Tibial artery (tissue), 4 donors: ENCODE measurements around the gene TGFA.

Experiments
- DNase-seq, 2 donors: peaks; one replicate each; pipeline ENCODE4 v3.0.0-alpha.2; 2019
- H3K27ac ChIP-seq, 2 donors: fragments of 200-600 bp; sonication (generic) in 1 of 2; 1 replicate in 1 of 2; 2 replicates in 1 of 2; pipeline ENCODE4 v1.5.1; 2018 to 2019; ENCODE audit warnings: mild to moderate bottlenecking in 1 of 2
- H3K27me3 ChIP-seq, 2 donors: fragments of 200-600 bp; sonication (generic) in 1 of 2; one replicate each; pipeline versions ENCODE4 v1.5.1 to v1.6.0; 2016 to 2019
- H3K36me3 ChIP-seq, 3 donors: fragments of 200-600 bp; sonication (generic) in 2 of 3; one replicate each; pipeline ENCODE4 v1.5.1; 2016 to 2019; ENCODE audit warnings: mild to moderate bottlenecking in 2 of 3
- H3K4me1 ChIP-seq, 4 donors: fragments of 200-600 bp; sonication (generic) in 2 of 4; 1 replicate in 3 of 4; 2 replicates in 1 of 4; pipeline ENCODE4 v1.5.1; 2016 to 2019
- H3K4me3 ChIP-seq, 2 donors: fragments of 200-600 bp; sonication (generic) in 1 of 2; 1 replicate in 1 of 2; 2 replicates in 1 of 2; pipeline ENCODE4 v1.5.1; 2018 to 2019; ENCODE audit warnings: mild to moderate bottlenecking in 2 of 2
- H3K9me3 ChIP-seq, 3 donors: fragments of 200-600 bp; sonication (generic) in 1 of 3; one replicate each; pipeline ENCODE4 v1.5.1; 2016 to 2019
- intact Hi-C: fragments of 100-400 bp; cut with DNase I; formaldehyde crosslinking; loops from one replicate; pipeline ENCODE4 v1.15.0; 2023; ENCODE audit warnings: low total_unique reads
- TF ChIP-seq, protein P1 (sequence below), 2 experiments: fragments of 200-600 bp in 1 of 2; fragments of 450-650 bp in 1 of 2; IDR thresholded peaks; one replicate each; pipeline ENCODE4 v1.5.1; 2017 to 2019; ENCODE audit warnings: antibody characterized with exemption in 2 of 2, mild to moderate bottlenecking in 1 of 2, moderate library complexity in 1 of 2

The TGFA gene

DNA sequence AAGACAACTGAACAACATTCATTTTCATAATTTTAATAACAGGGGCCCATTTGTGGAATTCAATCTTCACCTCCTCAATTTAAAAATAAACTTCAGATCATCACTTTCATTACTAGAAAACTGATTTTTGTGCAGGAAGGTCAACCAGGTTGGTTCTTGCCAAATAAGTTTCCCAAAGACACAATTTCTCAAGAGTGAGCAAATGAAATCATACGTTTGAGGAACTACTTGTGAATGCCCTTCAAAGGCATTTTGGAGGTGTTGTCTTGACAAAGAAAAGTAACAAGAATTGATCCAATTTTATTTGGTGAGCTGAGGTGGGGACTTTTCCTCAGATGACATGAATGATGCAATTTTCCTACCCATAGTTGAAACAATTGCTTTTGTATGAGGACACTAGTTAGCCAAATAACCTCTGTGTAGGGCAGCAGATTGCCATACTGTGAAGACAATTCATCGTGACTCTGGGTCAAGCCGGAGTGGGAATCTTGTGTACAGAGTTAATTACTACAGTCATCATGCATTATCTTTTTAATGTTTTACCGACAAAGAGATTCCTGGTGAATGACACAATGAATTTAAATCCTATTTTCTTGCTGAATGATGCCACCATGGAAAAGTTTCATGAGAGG is 121.8 kb downstream of the TGFA start:
- Histone ChIP-seq H3K36me3 (no peaks in the 10 kb centered on the region), H3K4me3 (no peak overlapping the region), H3K27ac (no peak overlapping the region), H3K4me1 (no peaks in the 10 kb centered on the region), H3K9me3 (no peaks in the 10 kb centered on the region), H3K27me3 (no peaks in the 10 kb centered on the region)
- intact Hi-C loops = no loop called here
- TF ChIP-seq, protein P1, sequence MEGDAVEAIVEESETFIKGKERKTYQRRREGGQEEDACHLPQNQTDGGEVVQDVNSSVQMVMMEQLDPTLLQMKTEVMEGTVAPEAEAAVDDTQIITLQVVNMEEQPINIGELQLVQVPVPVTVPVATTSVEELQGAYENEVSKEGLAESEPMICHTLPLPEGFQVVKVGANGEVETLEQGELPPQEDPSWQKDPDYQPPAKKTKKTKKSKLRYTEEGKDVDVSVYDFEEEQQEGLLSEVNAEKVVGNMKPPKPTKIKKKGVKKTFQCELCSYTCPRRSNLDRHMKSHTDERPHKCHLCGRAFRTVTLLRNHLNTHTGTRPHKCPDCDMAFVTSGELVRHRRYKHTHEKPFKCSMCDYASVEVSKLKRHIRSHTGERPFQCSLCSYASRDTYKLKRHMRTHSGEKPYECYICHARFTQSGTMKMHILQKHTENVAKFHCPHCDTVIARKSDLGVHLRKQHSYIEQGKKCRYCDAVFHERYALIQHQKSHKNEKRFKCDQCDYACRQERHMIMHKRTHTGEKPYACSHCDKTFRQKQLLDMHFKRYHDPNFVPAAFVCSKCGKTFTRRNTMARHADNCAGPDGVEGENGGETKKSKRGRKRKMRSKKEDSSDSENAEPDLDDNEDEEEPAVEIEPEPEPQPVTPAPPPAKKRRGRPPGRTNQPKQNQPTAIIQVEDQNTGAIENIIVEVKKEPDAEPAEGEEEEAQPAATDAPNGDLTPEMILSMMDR (IDR thresholded peaks at IDR 0.05) = no peak
- DNase-seq = no peak

DNA sequence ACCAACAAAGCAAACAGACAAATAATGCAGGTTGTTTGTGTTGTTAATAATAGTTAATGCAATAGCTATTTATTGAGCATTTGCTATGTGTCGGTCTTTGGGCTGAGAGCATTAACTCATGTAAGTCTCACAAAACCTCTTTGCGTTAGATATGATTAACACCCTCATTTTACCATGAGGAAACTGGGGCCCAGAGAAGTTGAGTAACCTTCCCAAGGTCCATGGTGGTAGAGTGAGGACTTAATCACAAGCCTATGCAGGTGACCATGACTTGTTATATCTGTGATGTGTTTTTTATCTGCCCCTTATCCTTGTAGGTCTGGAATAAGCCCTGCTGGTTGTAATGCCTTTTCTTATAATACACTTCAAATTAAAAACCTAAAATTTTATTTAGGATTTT is 127.3 kb downstream of the TGFA start:
- Histone ChIP-seq H3K4me3 (no peak overlapping the region), H3K9me3 (no peaks in the 10 kb centered on the region), H3K27me3 (no peaks in the 10 kb centered on the region), H3K27ac (no peak overlapping the region), H3K36me3 (no peaks in the 10 kb centered on the region), H3K4me1 (no peaks in the 10 kb centered on the region)
- no peak for DNase-seq
- intact Hi-C loops = no loop called here
- TF ChIP-seq, protein P1 (IDR thresholded peaks at IDR 0.05) = no peak

DNA sequence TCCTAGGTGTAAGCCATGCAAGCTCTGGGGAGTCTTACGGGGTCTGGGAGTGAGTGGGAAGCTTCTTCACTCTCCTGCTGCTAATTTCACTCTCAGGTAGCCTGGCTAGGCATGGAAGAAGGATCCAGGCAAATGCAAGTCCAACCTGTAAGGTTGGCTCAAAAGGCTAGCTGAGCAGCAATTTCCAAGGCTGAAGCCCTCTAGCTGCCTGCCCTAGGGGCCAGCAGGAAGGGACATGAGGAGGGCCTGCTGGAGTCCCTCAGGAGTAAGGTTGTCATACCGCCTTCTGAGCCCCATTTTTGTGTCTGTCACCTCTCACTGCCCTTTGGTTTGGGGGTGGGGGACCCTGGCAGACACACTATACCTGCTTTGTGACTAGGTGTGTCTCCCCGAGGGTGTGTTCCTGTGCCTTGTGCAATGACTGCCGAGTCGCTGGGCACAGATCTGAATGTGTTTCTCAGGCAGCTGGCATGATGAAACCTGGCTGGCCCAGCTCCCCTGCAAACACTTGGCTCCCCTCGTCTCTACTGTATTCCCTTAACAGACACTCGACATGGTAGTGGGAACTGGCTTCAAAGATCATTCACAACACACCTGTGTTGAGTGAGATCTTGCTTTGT is 127.8 kb downstream of the TGFA start:
- DNase-seq = no peak

DNA sequence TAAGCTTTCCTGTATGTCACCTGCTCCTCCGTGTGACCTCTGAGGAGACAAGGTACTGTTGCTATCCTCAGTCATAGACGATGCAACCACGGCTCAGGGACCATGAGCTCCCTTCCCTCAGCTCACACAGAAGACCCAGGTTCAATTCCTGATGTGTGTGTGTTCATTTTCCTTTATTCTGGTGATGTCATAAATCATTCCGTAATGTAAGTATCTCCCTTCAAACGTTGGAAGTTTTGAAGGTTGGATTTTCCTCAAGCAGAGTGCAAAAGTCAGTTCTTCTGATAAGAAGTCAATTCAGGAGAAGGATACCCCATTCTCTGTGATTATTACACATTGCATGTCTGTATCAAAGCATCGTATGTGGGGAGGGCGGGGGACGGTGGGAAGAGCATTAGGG is 132.9 kb downstream of the TGFA start:
- Histone ChIP-seq H3K27ac (no peak overlapping the region), H3K36me3 (no peaks in the 10 kb centered on the region), H3K4me3 (no peak overlapping the region), H3K4me1 (no peaks in the 10 kb centered on the region), H3K27me3 (peaks cover 0 to 8% of the 10 kb centered on the region in 2 donors), H3K9me3 (no peaks in the 10 kb centered on the region)
- intact Hi-C loops = no loop called here
- no peak for DNase-seq
- TF ChIP-seq, protein P1 (IDR thresholded peaks at IDR 0.05) = no peak

More for the DNA sequence above, 127.8 kb downstream of the TGFA start:
- Histone ChIP-seq H3K27me3 (no peaks in the 10 kb centered on the region), H3K4me3 (no peak overlapping the region), H3K27ac (no peak overlapping the region), H3K4me1 (no peaks in the 10 kb centered on the region), H3K9me3 (no peaks in the 10 kb centered on the region), H3K36me3 (no peaks in the 10 kb centered on the region)
- intact Hi-C loops = no loop called here
- TF ChIP-seq, protein P1 (IDR thresholded peaks at IDR 0.05) = no peak

DNA sequence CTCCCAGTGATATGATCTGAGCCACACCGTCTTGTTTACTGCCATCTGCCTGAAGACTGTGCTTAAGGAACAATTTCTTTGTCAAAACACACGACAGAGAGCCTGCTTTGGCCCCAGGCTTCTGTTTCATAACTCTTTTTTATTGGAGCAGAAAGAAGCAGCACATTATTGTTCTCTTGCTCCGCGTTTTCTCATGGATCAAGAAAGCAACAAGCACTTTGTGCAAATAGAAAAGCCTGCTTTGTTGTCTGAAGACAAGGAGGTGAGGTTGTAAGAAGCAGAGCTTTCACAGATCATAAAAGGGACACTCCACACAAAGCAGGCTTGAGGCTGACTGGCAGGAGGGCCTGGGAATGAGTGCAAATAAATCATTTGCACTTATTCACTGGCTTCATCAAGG is 133.5 kb downstream of the TGFA start:
- DNase-seq = no peak
- TF ChIP-seq, protein P1 (IDR thresholded peaks at IDR 0.05) = no peak
- no peaks in the 10 kb centered on the region for H3K4me1 ChIP-seq
- H3K36me3 ChIP-seq = no peaks in the 10 kb centered on the region
- H3K27me3 ChIP-seq = peaks cover 0 to 8% of the 10 kb centered on the region in 2 donors
- intact Hi-C loops = no loop called here
- H3K9me3 ChIP-seq = no peaks in the 10 kb centered on the region
- H3K4me3 ChIP-seq = no peak overlapping the region
- H3K27ac ChIP-seq = no peak overlapping the region
